Ovary (tissue), 3 donors: ENCODE measurements around the gene ABHD8.

Experiments
- EP300 ChIP-seq: sonication (generic); formaldehyde crosslinking; IDR thresholded peaks from one replicate; pipeline ENCODE4 v1.6.1; 2017; ENCODE audit warnings: antibody characterized with exemption
- POLR2A ChIP-seq: fragments of 450-650 bp; IDR thresholded peaks from one replicate; pipeline ENCODE4 v1.6.1; 2017; ENCODE audit warnings: antibody characterized with exemption, mild to moderate bottlenecking, moderate library complexity
- TF ChIP-seq, protein P1 (sequence below), 3 donors: fragments of 450-650 bp in 2 of 3; fragments of 200-600 bp in 1 of 3; IDR thresholded peaks; one replicate each; pipeline versions ENCODE4 v1.5.1 to v1.8.0; 2016 to 2022; ENCODE audit warnings: antibody characterized with exemption in 3 of 3, mild to moderate bottlenecking in 1 of 3
- donor health status: DM: no; HTN: no; CAD: no.

- no peak for TF ChIP-seq POLR2A
- TF ChIP-seq, protein P1, sequence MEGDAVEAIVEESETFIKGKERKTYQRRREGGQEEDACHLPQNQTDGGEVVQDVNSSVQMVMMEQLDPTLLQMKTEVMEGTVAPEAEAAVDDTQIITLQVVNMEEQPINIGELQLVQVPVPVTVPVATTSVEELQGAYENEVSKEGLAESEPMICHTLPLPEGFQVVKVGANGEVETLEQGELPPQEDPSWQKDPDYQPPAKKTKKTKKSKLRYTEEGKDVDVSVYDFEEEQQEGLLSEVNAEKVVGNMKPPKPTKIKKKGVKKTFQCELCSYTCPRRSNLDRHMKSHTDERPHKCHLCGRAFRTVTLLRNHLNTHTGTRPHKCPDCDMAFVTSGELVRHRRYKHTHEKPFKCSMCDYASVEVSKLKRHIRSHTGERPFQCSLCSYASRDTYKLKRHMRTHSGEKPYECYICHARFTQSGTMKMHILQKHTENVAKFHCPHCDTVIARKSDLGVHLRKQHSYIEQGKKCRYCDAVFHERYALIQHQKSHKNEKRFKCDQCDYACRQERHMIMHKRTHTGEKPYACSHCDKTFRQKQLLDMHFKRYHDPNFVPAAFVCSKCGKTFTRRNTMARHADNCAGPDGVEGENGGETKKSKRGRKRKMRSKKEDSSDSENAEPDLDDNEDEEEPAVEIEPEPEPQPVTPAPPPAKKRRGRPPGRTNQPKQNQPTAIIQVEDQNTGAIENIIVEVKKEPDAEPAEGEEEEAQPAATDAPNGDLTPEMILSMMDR (IDR thresholded peaks at IDR 0.05) = no peak
- no peak for TF ChIP-seq EP300
These were observed 44.7 kb upstream of the ABHD8 start for GRCh38 chr19:17347877-17348276.
